IMR-90 (cell line): ENCODE results near the gene OSBPL3. TPM values are rescaled to one million over a fixed set of nuclear protein-coding genes. Genes with fewer than 3 reads are reported as not detected.

Experiments used
- ATAC-seq: fragments of 200-7000 bp; cut with Tn5 transposase; 2 replicates; pipeline ENCODE4 v1.9.1; 2020; ENCODE audit warnings: low read depth, mild to moderate bottlenecking, moderate library complexity
- BruUV-seq: library from RNA; stranded (reverse); fragments of 400-500 nt; replicated peaks from 2 replicates; lab custom pipeline; 2021; lab: Mats Ljungman, UMichigan
- CTCF ChIA-PET: fragments of 300-600 bp; formaldehyde crosslinking; extraction: SDS; loops from one replicate; lab custom pipeline; 2021; ENCODE audit warnings: antibody characterized with exemption; lab: Yijun Ruan, JAX
- POLR2A ChIA-PET: fragments of 300-600 bp; sonication (Branson Sonifier 250); formaldehyde crosslinking; loops from one replicate; lab custom pipeline; 2022; ENCODE audit warnings: antibody characterized with exemption; ENCODE audit not compliant: unreplicated experiment; lab: Charles Lee
- DNase-seq: peaks from one replicate; pipeline ENCODE4 v3.0.0; 2013
- H2AFZ ChIP-seq: replicated peaks from 2 replicates; pipeline ENCODE3; 2013; ENCODE audit warnings: low read length, mild to moderate bottlenecking; ENCODE audit not compliant: poor library complexity
- H2AK5ac ChIP-seq: 2 replicates; pipeline ENCODE4 v1.6.1; 2013; ENCODE audit warnings: low read depth, low read length, inconsistent platforms
- H2AK9ac ChIP-seq: replicated peaks from 2 replicates; pipeline ENCODE3; 2013; ENCODE audit warnings: mild to moderate bottlenecking, low read depth, low read length, moderate library complexity; ENCODE audit not compliant: poor library complexity
- H2BK120ac ChIP-seq: 2 replicates; pipeline ENCODE4 v1.6.1; 2013; ENCODE audit warnings: low read depth, low read length, inconsistent platforms
- H2BK15ac ChIP-seq: 3 replicates; pipeline ENCODE4 v1.6.1; 2013; ENCODE audit warnings: low read depth, low read length, inconsistent platforms
- H2BK20ac ChIP-seq: 2 replicates; pipeline ENCODE4 v1.6.1; 2013; ENCODE audit warnings: low read depth, mild to moderate bottlenecking, inconsistent platforms, low read length, moderate library complexity
- H2BK5ac ChIP-seq: 2 replicates; pipeline ENCODE4 v1.6.1; 2013; ENCODE audit warnings: mild to moderate bottlenecking, low read depth, low read length, inconsistent platforms; ENCODE audit not compliant: poor library complexity, severe bottlenecking
- H3K14ac ChIP-seq: replicated peaks from 2 replicates; pipeline ENCODE4 v1.6.1; 2013; ENCODE audit warnings: low read depth, low read length, inconsistent platforms
- H3K18ac ChIP-seq: 2 replicates; pipeline ENCODE4 v1.6.1; 2013; ENCODE audit warnings: low read depth, low read length, control low read depth
- H3K23ac ChIP-seq: 2 replicates; pipeline ENCODE4 v1.6.1; 2013; ENCODE audit warnings: low read depth, low read length, inconsistent platforms
- H3K27ac ChIP-seq: 2 replicates; pipeline ENCODE4 v1.5.1; 2013; ENCODE audit warnings: mild to moderate bottlenecking, control low read depth, low read length; ENCODE audit not compliant: insufficient read depth
- H3K27me3 ChIP-seq: 2 replicates; pipeline ENCODE4 v1.6.1; 2013; ENCODE audit warnings: low read length; ENCODE audit not compliant: control insufficient read depth, insufficient read depth
- H3K36me3 ChIP-seq: 2 replicates; pipeline ENCODE4 v1.6.1; 2013; ENCODE audit warnings: low read length, mixed read lengths; ENCODE audit not compliant: control insufficient read depth, insufficient read depth
- H3K4ac ChIP-seq: 2 replicates; pipeline ENCODE4 v1.6.1; 2013; ENCODE audit warnings: low read depth, low read length, inconsistent platforms
- H3K4me1 ChIP-seq: 2 replicates; pipeline ENCODE4 v1.6.1; 2013; ENCODE audit warnings: low read length, mixed read lengths; ENCODE audit not compliant: control insufficient read depth, insufficient read depth
- H3K4me2 ChIP-seq: 2 replicates; pipeline ENCODE4 v1.6.1; 2013; ENCODE audit warnings: low read depth, mild to moderate bottlenecking, control low read depth, low read length, moderate library complexity
- H3K4me3 ChIP-seq: 2 replicates; pipeline ENCODE4 v1.5.1; 2013; ENCODE audit warnings: low read depth, mild to moderate bottlenecking, control low read depth, low read length, moderate library complexity; ENCODE audit not compliant: insufficient read depth
- H3K56ac ChIP-seq: 2 replicates; pipeline ENCODE4 v1.6.1; 2013; ENCODE audit warnings: low read length, inconsistent platforms; ENCODE audit not compliant: insufficient read depth; ENCODE audit errors: extremely low read depth
- H3K79me1 ChIP-seq, 2 experiments: 2 replicates each; pipeline ENCODE4 v1.6.1; 2013; ENCODE audit warnings: low read length in 2 of 2, inconsistent platforms in 1 of 2, low read depth in 1 of 2
- H3K9ac ChIP-seq: 2 replicates; pipeline ENCODE4 v1.6.1; 2013; ENCODE audit warnings: low read depth, low read length, control low read depth
- H3K9me1 ChIP-seq: 2 replicates; pipeline ENCODE4 v1.6.1; 2013; ENCODE audit warnings: low read length, inconsistent platforms; ENCODE audit not compliant: insufficient read depth
- H3K9me3 ChIP-seq: 2 replicates; pipeline ENCODE4 v1.6.1; 2013; ENCODE audit warnings: low read length; ENCODE audit not compliant: control insufficient read depth, insufficient read depth
- H4K20me1 ChIP-seq: 2 replicates; pipeline ENCODE4 v1.6.1; 2013; ENCODE audit warnings: low read length, inconsistent platforms; ENCODE audit not compliant: insufficient read depth
- H4K5ac ChIP-seq: 2 replicates; pipeline ENCODE4 v1.6.1; 2013; ENCODE audit warnings: mild to moderate bottlenecking, low read depth, low read length, control low read depth
- H4K8ac ChIP-seq, 2 experiments: 2 replicates each; pipeline ENCODE4 v1.6.1; 2013; ENCODE audit warnings: low read depth in 2 of 2, low read length in 2 of 2, control low read depth in 1 of 2, inconsistent platforms in 1 of 2
- H4K91ac ChIP-seq: 2 replicates; pipeline ENCODE4 v1.6.1; 2013; ENCODE audit warnings: low read depth, low read length, inconsistent platforms; ENCODE audit not compliant: insufficient read depth
- CHD1 ChIP-seq: IDR thresholded peaks from 2 replicates; pipeline ENCODE4 v1.6.1; 2012; ENCODE audit warnings: low read depth, low read length, improper control_type of control experiment
- FOS ChIP-seq: fragments of 150-350 bp; IDR thresholded peaks from 2 replicates; pipeline ENCODE4 v1.6.1; 2016; ENCODE audit warnings: low read depth, low read length
- MXI1 ChIP-seq: IDR thresholded peaks from 2 replicates; pipeline ENCODE4 v1.6.1; 2012; ENCODE audit warnings: low read depth, mild to moderate bottlenecking, low read length, moderate library complexity, borderline replicate concordance
- NFE2L2 ChIP-seq: fragments of 150-350 bp; IDR thresholded peaks from 2 replicates; pipeline ENCODE4 v1.6.1; 2016; ENCODE audit warnings: low read depth, mild to moderate bottlenecking, low read length
- POLR2A ChIP-seq: IDR thresholded peaks from 2 replicates; pipeline ENCODE4 v1.6.1; 2012; ENCODE audit warnings: mild to moderate bottlenecking, low read depth, low read length
- WGBS, 2 experiments: methylation state at CpG; one replicate each; pipeline versions ENCODE4 v1.1.5 to v1.1.7; 2013; ENCODE audit warnings: missing lambda C conversion rate in 2 of 2; ENCODE audit not compliant: insufficient read length in 1 of 2; ENCODE audit errors: extremely low coverage in 2 of 2; 5-methylcytosine and 5-hydroxymethylcytosine counted together
- dilution Hi-C: fragments of 300-500 bp; cut with HindIII; formaldehyde crosslinking; loops from one replicate; pipeline ENCODE4 v1.14.3; 2018; ENCODE audit warnings: low sequenced_read_pairs; ENCODE audit not compliant: unreplicated experiment
- in situ Hi-C: fragments of 300-500 bp; cut with MboI; formaldehyde crosslinking; loops from 3 replicates; pipeline ENCODE4 v1.14.3; 2019; ENCODE audit warnings: low sequenced_read_pairs, inconsistent platforms, mixed read lengths
- intact Hi-C: fragments of 100-400 bp; cut with micrococcal nuclease; formaldehyde crosslinking; loops from 2 replicates; pipeline ENCODE4 v1.10.0; 2022
- polyA plus RNA-seq, 3 experiments: library from polyadenylated mRNA; depleted of rRNA; stranded (reverse); fragments of >200 nt; gene quantifications; 2 replicates each; pipeline ENCODE4 v1.2.3, GENCODE V29; 2012; ENCODE audit warnings: low replicate concordance in 1 of 3
- total RNA-seq: library from RNA; depleted of rRNA; stranded (reverse); fragments of >200 nt; gene quantifications from 2 replicates; pipeline ENCODE4 v1.2.3, GENCODE V29; 2012

The OSBPL3 gene
- total and polyA plus RNA-seq, 2 of the 4 experiments (the other 2 are of a cell fraction): 18.0 to 29.9 TPM

DNA sequence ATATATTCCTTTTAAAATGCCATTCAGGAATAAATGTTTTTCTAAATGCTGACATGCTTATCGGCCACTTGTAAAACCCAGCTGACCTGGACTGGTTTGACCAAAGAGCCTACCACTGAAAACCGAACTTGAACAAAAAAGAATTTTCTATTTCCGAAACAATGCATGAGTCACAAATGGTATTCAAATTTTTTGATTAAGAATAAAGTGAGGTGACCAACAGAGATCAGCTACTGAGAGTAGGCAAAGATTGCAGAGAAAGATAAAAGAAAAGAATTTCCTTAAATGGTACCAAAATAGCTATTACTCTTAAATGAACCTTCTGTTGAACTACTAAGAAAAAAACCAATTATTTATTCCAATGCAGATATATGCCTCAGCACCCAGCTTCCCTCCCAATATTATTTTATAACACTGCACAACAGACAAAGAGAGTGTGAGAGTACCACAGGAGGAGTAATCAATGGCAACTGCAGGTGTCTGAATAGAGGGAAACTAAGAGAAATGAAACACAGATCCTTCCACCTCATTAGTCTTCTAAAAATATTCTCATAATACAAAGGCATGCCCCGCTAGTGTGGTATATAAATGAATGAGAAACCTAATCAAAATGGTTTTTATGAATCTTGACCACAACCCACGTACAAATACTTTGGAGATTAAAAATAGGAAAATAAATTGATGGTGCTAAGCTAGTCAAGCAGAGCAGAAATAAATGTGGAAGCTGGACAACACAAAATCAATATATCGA is 20.1 kb downstream of the OSBPL3 start:
- no peaks in the 10 kb centered on the region for H3K9me3 ChIP-seq
- no peak overlapping the region for H4K8ac ChIP-seq
- no peaks in the 10 kb centered on the region for H3K27me3 ChIP-seq
- no peak overlapping the region for H4K5ac ChIP-seq
- peaks cover 3% of the 10 kb centered on the region; the same call in 1 of the 2 replicates for H4K20me1 ChIP-seq
- H3K79me1 ChIP-seq: peaks cover 32 to 58% of the 10 kb centered on the region in 2 experiments
- no peak overlapping the region for H3K18ac ChIP-seq
- CTCF ChIA-PET: interaction anchor here (1.3 kb wide), 1 partner anchor 13 kb away, joined by 3 read pairs; no protein-coding TSS in a partner anchor
- 0 out of 2 replicates have a peak, but pooled peaks cover 4% of the 10 kb centered on the region for H3K9me1 ChIP-seq
- H3K23ac ChIP-seq: no peak overlapping the region
- no peak overlapping the region for H2AK5ac ChIP-seq
- H3K9ac ChIP-seq: no peak overlapping the region
- DNase-seq (no peak), ATAC-seq (no peak)
- no peak overlapping the region for H2BK5ac ChIP-seq
- H3K56ac ChIP-seq: no peak overlapping the region
- no peak overlapping the region for H2BK15ac ChIP-seq
- H4K91ac ChIP-seq: no peak overlapping the region
- intact Hi-C loops: no loop called here
- no peaks in the 10 kb centered on the region for H3K36me3 ChIP-seq
- H3K4ac ChIP-seq: no peak overlapping the region
- no peak overlapping the region for H3K27ac ChIP-seq
- H3K14ac ChIP-seq: no peak overlapping the region
- POLR2A ChIA-PET: no interaction called here
- H3K4me2 ChIP-seq: no peak overlapping the region
- in situ Hi-C loops: no loop called here
- TF ChIP-seq POLR2A: no peak
- no peak for TF ChIP-seq CHD1
- no peak for TF ChIP-seq FOS
- TF ChIP-seq NFE2L2: no peak
- TF ChIP-seq MXI1: no peak
- H2AK9ac ChIP-seq: no peak overlapping the region
- no peak overlapping the region for H3K4me3 ChIP-seq
- WGBS, 2 experiments: no CpG with 5 or more reads among the region's 6 CpGs
- H2BK20ac ChIP-seq: no peak overlapping the region
- dilution Hi-C loops: no loop called here
- no peak overlapping the region for H2BK120ac ChIP-seq
- H3K4me1 ChIP-seq: peaks cover 5% of the 10 kb centered on the region
- no TSS peak for BruUV-seq
- no peak overlapping the region for H2AFZ ChIP-seq
